Inflammatory macrophage treated with lipopolysaccharide for 4 hours (primary cell): ENCODE data around the gene ACTMAP.
"Not testable (repeated sequence)": the region's sequence is repeated elsewhere in the genome, so short reads cannot be mapped to it uniquely, and the experiment has no call there.

ENCODE experiments used
- DNase-seq: peaks from one replicate; pipeline ENCODE4 v3.0.0-alpha.2; 2020

Gene ACTMAP

DNA sequence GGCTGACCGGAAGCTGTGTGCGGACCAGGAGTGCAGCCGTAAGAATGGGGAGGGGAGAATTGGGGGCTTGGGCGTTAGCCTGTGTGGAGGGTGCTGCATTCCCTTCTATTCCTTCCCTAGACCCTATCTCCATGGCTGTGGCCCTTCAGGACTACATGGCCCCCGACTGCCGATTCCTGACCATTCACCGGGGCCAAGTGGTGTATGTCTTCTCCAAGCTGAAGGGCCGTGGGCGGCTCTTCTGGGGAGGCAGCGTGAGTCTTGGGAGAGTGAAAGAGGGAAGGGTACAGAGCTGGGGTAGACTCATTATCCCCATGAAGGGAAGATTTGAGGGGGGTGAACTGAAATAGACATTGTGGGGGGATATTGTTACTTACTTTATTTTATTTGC, 25.4 kb upstream of the ACTMAP start:
- DNase-seq: no peak

DNA sequence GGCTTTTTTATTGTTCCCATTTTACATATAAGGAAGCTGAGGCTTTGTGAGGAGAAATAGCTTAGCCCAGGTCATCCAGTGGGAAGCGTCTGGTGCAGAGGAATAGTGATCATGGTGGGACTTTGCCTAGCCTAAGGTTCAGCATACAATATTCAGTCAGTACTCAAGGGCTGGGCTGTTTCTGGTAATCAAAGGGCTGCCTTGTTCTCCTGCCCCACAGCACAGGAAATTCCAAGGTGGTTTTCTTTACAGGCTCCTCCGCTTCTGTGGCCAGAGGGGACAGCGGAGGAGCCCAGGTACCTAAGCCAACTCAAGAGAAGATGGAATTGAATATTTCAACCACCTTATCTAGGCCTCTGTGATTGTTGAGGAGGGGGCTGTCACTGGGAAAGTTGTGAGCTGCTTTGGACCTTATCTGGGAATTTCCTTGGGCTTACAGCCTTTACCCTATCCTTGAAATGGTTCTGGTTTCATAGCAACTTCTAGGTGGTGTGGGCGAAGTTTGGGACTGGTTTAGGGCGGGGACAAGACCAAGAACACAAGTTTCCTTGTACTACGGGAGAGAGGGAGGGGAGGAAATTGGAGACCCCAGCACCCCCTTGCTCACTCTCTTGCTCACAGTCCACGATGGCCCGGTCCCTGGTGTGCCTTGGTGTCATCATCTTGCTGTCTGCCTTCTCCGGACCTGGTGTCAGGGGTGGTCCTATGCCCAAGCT, 24.8 kb upstream of the ACTMAP start, which contains the start of gene MIA:
Gene MIA (plus strand): TSS at position 606 of the 716 bp plus-strand sequence. CDS start 22 bp downstream, at position 628.
- no peak for DNase-seq

DNA sequence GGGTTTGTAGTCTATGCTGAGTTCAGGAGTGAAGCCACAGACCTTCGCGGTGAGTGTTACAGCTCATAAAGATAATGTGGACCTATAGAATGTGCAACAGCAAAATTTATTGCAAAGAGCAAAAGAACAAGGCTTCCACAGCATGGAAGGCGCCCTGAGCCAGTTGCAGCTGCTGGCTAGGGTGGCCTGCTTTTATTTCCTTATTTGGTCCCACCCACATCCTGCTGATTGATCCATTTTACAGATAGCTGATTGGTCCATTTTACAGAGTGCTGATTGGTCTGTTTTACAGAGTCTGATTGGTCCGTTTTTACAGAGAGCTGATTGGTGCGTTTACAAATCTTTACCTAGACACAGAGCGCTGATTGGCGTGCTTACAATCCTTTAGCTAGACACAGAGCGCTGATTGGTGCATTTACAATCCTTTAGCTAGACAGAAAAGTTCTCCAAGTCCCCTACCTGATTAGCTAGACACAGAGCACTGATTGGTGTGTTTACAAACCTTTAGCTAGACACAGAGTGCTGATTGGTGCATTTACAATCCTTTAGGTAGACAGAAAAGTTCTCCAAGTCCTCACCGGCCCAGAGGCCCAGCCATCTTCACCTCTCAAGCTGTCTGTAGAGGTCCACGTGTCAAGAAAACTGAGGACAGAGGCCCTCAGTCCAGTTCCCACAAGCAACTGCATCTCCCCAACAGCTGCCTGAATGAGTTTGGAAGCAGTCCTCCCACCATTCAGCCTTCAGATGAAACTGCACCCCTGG, 21.0 kb upstream of the ACTMAP start:
- DNase-seq: not testable (repeated sequence)

DNA sequence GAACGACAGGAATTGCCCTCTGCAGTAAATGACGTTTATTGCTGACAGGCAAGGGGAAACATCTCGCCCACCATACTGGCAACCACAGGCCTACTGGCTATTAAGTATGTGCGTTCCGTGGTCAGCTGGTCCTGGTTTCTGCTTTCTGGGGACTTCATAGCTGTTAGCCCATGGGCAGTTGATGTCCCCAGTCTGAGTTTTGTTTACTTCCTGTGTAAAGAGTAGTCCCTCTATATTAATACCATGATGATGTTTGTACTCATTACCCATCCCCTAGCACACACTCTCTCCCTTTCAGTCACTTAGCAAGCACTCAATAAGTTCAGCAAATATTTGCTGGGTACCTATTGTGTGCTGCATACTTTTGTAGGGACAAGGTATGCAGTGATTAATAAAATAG, 18.6 kb upstream of the ACTMAP start:
- DNase-seq: peak; percentile 47

DNA sequence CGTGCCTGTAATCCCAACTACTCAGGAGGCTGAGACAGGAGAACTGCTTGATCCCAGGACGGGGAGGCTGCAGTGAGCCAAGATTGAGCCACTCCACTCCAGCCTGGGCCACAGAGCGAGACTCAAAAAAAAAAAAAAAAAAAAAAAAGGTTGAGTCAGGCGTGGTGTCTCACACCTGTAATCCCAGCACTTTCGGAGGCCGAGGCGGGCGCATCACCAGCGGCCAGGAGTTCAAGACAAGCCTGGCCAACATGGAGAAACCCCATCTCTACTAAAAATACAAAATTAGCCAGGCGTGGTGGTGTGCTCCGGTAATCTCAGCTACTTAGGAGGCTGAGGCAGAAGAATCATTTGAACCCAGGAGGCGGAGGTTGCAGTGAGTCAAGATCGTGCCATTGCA, 16.1 kb upstream of the ACTMAP start:
- DNase-seq: not testable (repeated sequence)

DNA sequence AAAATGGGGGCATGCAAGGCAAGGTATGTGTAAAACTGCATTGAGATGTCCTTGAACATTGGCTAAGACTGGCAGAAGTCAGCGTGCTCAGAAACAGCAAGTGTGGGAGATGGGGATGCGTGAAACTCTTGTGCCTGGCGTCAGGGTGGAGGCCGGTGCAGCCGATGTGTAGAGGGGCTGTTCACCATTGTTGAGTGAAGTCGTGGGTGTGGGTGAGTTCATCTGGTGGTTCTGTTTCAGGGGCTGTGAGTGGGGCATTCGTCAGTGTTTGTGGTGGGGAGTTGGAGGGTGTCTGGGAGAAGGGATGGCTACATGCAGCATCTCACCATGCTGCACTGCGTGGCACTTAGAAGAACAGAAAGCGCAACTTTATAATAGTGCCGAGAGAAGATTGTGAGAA, 13.7 kb upstream of the ACTMAP start:
- no peak for DNase-seq

DNA sequence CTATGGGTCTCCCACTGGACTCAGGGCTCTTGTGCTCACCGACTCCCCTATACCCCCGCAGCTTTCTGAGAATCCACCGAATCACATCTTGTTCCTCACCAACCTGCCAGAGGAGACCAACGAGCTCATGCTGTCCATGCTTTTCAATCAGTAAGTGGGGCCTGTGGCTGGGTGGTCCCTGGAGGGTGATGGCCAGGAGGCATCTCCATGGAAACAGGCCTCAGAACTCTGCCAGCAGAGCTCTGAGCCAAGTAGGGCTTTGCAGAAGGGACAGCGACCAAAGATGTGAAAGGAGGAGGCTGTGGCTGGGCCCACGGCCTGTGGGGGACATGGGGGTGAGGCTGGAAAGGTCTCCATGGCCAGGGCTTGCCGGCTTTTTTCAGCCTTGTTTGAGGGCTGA, 13.2 kb upstream of the ACTMAP start:
- no peak for DNase-seq

DNA sequence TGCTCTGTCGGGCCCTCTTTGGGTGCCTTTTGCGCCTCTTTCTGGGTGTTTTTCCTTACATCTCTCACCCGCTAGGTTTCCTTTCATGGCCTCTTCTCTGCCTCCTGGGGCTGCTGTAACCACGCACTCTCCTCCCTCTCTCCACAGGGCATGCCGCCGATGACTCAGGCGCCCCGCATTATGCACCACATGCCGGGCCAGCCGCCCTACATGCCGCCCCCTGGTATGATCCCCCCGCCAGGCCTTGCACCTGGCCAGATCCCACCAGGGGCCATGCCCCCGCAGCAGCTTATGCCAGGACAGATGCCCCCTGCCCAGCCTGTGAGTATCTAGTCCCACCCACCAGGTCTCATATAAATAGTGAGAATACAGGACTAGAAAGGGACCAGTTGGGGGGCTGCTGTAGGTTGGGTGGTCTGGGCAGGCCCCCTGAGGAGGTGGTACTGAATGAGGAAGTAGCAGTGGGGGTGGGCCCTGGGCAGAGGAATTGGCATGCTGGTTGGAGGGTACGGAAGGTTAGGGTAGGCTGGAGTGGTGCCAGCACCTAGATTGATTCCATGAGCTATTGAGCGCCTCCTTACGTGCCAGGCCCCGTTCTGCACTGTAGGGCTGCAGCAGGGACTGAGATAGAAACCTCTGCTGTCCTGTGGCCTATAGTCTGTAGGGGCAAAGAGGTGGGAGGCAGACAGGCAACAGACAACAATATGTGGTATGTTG, 12.6 kb upstream of the ACTMAP start:
- DNase-seq: no peak

DNA sequence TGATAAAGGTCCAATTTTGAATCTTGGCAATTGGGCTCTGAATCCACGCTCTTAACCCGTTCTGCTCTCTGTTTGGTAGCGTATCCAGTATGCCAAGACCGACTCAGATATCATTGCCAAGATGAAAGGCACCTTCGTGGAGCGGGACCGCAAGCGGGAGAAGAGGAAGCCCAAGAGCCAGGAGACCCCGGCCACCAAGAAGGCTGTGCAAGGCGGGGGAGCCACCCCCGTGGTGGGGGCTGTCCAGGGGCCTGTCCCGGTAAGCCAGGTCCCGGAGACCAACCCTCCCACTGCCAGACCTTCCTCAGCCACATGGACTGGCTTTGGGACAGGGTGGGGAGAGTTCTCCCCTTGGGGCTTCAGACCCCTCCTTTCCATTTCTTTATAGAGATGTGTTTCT, 9.1 kb upstream of the ACTMAP start:
- no peak for DNase-seq

DNA sequence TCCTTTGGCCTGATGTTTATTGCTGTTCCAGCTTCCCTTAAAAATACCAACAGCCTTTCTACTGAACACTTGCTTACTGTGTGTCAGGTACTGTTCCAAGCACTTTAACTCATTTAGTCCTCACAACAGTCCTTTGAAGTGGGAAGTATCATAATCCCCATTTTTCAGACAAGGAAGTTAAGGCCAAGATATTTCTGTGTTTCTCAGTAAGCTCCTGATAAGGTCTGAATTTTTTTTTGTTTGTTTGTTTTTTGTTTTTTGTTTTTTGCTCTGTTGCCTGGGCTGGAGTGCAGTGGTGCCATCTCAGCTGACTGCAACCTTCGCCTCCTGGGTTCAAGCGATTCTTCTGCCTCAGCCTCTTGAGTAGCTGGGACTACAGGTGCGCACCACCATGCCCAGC, 8.2 kb upstream of the ACTMAP start:
- no peak for DNase-seq

DNA sequence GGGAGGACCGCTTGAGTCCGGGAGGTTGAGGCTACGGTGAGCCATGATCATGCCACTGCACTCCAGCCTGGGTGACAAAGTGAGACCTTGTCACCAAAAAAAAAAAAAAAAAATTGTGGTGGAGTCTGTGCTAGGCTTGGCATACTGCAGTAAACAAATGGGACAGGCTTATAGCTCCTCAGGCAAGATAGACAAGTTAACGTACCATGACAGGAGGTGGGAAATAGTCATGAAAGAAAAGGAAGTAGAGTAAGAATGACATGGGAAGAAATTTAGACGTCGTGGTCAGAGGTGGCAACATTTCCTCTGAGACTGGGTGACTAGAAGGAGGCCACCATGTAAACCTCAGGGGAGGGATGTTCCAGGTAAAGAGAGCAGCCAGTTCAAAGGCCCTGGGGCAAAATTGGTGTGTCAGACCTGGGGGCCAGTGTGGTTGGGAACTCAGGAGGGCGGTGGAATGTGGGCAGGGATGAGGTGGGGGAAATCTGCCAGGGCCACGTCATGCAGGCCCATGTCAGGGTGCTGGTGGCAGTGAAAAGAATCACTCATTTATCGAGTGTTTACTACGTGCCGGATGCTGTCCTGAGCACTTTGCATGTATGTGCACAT, 6.3 kb upstream of the ACTMAP start:
- DNase-seq: no peak

DNA sequence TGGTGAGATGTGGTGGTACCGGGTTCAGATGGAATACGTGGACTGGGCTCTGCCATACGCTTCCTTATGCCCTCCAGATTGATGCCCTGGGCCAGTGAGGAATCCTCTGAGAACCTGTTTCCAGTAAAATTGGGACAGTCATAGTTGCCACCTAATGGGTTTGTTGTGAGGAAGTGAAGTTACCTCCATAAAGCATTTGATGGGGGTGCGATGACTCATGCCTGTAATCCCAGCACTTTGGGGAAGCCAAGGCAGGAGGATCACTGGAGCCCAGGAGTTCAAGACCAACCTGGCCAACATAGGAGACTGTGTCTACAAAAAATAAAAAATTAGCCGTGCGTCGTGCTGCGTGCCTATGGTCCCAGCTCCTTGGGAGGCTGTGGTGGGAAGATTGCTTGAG, 5.5 kb upstream of the ACTMAP start:
- DNase-seq: no peak

DNA sequence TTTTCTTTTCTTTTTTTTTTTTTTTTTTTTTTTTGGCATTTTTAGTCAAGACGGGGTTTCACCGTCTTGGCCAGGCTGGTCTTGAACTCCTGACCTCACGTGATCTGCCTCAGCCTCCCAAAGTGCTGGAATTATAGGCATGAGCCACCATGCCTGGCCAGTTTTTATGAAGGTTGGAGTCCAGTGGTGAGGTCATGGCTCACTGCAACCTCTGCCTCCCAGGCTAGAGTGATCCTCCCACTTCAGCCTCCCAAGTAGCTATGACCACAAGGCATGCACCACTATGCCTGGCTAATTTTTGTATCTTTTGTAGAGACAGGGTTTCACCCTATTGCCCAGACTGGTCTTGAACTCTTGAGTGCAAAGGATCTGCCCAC, 5.0 kb upstream of the ACTMAP start:
- DNase-seq: peak; percentile 19

DNA sequence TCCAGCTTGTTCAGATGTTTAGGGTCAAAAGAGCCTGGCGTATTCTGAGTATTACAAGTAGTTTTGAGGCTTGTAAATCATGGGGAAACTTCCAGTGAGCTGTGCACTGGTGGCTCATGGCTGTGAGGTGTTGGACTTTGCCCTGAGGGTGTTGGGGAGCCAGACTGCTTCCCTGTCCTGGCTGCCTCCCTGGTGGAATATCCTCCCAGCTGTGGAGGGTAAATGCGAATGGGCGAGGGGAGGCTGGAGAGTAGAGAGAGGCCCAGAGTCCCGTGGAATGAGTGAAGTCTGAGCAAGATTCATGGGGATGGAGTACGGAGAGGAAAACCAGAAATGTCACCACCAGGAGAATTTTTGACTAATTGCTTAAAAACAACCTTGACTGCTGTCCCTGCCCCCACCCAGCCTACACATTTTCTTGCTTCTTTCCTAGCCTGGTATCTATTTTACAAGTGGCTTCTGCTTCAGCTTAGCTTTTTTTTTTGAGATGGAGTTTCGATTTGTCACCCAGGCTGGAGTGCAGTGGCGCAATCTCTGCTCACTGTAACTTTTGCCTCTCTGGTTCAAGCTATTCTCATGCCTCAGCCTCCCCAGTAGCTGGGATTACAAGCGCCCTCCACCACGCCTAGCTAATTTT, 4.5 kb upstream of the ACTMAP start:
- DNase-seq: peak; percentile 91

DNA sequence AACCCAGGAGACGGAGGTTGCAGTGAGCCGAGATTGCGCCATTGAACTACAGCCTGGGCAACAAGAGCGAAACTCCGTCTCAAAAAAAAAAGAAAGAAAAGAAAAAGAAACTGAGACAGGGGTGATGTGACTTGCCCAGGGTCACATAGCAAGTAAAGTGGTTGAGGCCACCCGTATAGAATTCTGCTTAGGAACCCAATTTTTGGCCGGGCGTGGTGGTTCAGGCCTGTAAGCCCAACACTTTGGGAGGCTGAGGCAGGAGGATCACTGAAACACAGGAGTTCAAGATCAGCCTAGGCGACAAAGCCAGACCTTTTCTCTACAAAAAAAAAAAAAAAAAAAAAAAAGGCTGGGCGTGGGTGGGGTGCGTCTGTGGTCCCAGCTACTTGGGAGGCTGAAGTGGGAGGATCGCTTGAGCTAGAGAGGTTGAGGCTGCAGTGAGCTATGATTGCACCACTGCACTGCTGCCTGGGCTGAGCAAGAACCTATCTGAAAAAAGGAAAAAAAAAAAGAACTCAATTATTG, 2.0 kb upstream of the ACTMAP start:
- peak; percentile 66 for DNase-seq

DNA sequence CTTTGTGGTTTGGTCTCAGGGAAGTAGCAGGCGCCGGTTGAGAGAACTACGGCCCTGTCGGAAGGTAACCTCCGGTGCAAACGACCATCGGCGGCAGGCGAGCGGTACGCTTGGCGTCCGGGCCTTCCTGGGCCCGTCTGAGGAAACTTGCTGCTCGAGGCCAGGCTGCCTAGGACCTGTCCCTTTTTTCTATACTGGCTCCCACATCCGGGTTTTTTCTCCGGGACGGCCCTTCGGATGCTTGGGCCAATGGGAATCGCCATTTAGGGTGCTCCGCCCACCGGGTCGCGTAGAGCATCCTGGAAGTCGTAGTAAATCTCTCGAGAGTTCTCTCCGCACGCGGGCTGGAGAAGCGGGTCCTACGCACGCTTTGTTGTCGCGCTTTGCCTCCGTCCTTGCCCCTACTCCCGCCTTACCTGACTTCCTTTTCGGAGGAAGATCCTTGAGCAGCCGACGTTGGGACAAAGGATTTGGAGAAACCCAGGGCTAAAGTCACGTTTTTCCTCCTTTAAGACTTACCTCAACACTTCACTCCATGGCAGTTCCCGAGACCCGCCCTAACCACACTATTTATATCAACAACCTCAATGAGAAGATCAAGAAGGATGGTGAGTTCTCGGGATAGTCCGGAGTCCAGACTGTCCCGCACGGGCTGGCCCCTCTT, 729 bp upstream of the ACTMAP start, which contains the start of gene SNRPA:
Gene SNRPA (plus strand): TSS at position 330 of the 664 bp plus-strand sequence. CDS start 206 bp downstream, at position 536.
- peak; percentile 99 for DNase-seq

DNA sequence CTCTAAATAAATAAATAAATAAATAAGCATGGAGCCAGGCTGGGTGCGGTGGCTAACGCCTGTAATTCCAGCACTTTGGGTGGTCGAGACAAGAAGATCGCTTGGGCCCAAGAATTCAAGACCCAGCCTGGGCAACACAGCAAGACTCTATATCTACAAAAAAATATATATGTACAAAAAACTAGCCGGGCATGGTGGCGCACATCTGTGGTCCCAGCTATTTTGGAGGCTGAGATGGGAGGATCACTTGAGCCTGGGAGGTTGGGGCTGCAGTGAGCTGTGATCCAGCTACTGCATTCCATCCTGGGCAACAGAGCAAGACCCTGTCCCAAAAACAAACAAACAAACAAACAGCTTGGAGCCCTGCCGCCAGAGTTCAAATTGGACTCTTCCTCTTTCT, 2.7 kb downstream of the ACTMAP start:
- DNase-seq: no peak

DNA sequence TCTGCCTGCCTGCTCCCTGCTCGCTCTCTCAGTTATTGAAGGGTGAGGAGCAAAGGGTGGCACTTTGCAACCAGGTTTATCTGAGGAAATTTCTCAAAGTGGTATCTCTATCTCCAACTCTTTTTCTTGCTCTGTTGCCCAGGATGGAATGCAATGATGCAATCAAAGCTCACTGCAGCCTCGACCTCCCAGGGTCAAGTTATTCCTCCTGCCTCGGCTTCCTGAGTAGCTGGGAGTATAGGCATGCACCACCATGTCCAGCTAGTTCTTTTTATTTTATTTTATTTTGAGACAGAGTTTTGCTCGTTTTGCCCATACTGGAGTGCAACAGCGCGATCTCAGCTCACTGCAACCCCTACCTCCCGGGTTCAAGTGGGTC, 4.9 kb downstream of the ACTMAP start:
- DNase-seq: no peak

DNA sequence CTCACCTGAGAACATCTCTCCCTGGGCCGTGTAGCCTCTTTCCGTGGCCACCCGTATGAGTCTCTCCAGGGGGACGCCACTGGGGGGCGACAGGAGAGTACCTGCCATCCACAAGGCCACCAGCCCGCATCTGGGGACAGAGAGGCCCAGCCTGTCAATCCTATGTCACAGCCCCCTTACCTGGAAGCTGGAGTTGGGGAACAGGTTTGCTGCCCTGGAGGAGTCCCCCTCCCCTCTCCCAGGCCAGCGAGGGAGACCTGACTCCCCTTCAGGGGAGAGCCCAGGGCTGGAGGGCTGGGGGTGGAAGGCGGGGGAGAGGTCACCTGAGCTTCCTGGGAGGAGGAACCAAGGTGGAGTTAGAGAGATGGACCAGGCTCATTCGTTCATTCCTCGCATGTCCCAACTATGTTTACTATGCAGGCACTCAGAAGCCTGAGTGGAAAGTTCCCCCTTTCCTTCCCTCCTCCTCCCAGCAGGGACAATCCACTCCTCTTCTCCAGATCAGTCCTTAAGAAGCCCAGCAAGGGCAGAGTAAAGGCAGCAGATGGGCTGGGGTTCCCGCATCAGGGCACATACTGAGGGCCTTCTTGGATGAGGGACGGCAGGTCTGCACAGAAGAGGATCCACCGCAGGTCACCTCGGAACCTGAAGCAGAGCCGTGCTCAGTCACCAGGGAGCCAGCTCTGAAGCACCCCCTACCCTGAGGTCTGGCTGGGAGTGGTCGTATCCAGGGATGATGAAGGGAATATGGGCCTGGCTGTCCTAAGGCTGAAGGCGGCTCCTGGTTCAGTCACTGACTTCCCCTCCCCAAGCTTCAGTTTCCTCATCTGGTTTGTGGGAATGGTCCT, 5.5 kb downstream of the ACTMAP start:
- no peak for DNase-seq

DNA sequence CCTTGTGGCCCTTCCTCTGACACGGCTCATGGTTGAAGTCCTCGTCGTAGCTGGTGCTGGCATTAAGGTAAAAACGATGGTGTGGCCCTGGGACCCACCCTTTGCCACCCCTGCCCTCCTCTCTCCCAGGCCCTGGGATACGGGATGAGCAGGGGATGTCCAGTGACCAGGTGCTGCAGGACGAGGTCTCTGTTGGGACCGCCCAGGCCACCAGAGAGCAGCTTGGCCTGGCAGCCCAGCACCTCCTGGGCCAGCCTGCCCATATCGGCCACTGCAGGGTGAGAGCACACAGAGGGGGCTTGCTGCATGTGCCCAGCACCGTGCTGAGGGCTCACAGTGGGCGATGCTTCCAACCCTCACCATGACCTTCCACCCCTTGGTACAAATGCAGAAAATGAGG, 6.4 kb downstream of the ACTMAP start:
- no peak for DNase-seq

DNA sequence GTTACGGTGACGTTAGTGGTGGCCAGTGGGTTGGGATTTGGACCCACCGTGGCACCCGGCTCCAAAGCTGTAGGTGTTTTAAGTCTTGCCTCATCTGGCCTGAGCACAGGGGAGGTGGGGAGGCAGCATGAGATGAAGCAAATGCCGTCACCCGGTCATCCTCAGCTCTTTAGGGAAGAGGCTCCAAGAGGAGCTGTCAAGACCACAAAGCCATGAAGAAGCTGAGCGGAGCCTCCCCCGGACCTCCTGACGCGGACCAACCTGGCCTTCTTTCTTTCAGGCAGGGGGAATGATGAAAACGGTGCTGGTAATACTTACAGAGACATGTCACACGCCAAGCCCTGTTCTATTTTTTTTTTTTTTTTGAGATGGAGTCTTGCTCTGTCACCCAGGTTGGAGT, 7.4 kb downstream of the ACTMAP start:
- no peak for DNase-seq
